NCI-H187 treated with DMSO at 0.1 percent for 48 hours (cell line): ENCODE data around the gene SLC2A9.
"Not testable (repeated sequence)": the region's sequence is repeated elsewhere in the genome, so short reads cannot be mapped to it uniquely, and the experiment has no call there.

ENCODE experiments used
- DNase-seq: peaks from one replicate; lab custom pipeline; 2025; lab: John Stamatoyannopoulos, UW

SLC2A9 gene

DNA sequence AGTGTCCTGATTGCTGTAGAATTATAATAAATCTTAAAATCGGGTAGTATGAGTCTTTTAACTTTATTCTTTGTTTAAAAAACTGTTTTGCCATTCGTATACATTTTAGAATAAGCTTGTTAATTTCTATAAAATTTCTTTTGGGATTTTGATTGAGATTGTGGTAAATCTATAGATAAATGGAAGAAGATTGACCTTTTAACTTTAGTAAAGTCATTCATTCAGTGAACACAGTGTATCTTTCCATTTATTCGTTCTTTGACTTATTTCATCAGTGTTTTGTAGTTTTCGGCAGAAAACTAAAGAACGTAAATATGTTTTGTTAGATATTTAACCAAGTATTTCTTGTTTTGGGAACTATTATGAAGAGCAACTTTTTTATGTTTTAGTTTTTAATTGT is 201.0 kb downstream of the SLC2A9 start:
- no peak for DNase-seq

GRCh38 chr4:9816285-9816684 is 205.0 kb downstream of the SLC2A9 start:
- no peak for DNase-seq

- no peak for DNase-seq
Measured at GRCh38 chr4:9812501-9813340, 208.6 kb downstream of the SLC2A9 start.

DNA sequence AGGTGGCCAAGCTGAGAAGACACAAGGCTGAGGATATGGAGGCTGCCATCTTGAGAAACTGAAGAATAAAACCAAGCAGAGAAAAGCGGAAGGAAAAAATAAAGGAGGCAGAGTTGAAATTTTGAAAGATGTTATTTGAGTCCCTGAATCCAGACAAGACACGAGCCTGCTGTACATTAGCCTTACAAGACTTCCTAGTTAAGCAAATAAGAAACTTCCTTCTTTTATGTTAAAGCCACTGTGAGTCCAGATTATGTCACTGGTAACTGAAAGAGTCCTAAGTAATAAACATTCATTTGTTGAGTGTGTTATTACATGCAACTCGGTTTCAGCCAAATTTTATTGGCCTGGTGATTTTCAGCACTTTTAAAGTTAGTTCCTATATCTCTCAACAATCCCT is 209.5 kb downstream of the SLC2A9 start:
- no peak for DNase-seq

DNA sequence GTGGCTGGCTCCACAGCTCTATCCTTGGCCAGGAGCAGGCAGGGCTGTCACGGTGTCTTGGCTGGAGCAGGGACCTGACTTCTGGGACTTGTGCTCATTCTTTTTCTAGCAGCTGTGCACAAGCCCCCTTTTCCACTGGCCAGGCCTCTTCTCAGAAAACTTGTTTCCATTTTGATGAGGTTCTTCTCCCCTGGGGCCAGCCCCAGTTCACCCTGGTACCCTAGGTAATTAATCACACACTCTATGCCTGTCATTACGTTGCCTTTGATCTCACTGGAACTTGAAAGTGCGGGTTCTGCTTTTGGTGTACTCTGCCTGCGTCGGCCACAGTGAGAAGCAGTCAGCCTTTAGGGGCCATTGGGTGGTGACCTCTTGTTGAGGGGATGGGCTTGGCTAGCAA is 213.2 kb downstream of the SLC2A9 start:
- no peak for DNase-seq

DNA sequence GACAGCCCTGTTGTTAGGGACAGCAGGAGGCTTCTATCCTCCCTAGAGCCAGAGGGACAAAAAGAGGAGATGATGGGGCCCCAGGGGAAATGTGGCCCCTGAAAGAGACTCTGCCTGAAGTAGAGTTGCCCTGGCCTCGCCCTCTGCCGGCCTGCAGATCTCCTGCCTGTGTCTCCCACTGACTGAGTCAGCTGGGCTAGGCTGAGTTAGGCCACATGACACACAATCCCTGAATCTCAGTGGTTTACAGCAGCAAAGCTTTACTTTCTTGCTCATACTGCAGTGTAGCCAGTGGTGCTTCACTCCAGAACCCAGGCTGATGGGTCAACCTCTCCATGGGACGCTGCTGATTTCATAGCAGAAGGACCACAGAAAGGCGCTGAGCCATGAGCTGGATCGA is 216.4 kb downstream of the SLC2A9 start:
- no peak for DNase-seq

- peak; percentile 13 for DNase-seq
Measured at GRCh38 chr4:9800848-9801247, 220.4 kb downstream of the SLC2A9 start.

DNA sequence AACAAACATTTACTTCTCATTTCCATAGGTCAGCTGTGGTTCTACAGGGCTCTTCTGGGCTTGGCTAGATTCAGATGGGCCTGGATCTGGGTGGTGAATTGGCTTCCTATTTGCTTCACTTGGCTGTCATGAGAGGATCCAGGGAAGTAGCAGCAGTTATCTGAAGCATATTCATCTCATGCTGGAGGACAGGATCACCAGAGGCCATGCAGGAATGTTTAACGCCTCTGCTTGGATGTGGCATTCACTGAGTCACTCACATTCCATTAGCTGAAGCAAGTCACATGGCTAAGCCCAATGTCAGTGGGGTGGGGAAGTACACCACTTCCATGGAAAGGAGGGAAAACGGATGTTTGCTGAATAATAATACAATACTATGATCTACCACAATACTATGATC is 224.7 kb downstream of the SLC2A9 start:
- not testable (repeated sequence) for DNase-seq

GRCh38 chr4:9792381-9792780 is 228.9 kb downstream of the SLC2A9 start:
- DNase-seq: no peak

- DNase-seq: not testable (repeated sequence)
Measured at GRCh38 chr4:9785891-9786290, 235.4 kb downstream of the SLC2A9 start.

DNA sequence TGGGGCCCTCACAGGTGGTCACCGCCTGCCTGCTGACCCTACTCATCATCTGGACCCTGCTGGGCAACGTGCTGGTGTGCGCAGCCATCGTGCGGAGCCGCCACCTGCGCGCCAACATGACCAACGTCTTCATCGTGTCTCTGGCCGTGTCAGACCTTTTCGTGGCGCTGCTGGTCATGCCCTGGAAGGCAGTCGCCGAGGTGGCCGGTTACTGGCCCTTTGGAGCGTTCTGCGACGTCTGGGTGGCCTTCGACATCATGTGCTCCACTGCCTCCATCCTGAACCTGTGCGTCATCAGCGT is 239.2 kb downstream of the SLC2A9 start:
- DNase-seq: no peak

GRCh38 chr4:9781343-9782135 is 239.8 kb downstream of the SLC2A9 start, which contains the start of gene DRD5:
Gene DRD5 (plus strand): TSS chr4:9781634. CDS start chr4:9782030, 396 bp downstream.
- DNase-seq: no peak
